ENCODE results near the gene ADGRB3.
A peak's percentile ranks its signal among the peaks of the same experiment; 100 is the strongest.
"Not testable (repeated sequence)": the region's sequence is repeated elsewhere in the genome, so short reads cannot be mapped to it uniquely, and the experiment has no call there.

The ADGRB3 gene

GRCh38 chr6:69063401-69063800 is 428.3 kb downstream of the ADGRB3 start:
- no peak for FAIRE-seq

DNA sequence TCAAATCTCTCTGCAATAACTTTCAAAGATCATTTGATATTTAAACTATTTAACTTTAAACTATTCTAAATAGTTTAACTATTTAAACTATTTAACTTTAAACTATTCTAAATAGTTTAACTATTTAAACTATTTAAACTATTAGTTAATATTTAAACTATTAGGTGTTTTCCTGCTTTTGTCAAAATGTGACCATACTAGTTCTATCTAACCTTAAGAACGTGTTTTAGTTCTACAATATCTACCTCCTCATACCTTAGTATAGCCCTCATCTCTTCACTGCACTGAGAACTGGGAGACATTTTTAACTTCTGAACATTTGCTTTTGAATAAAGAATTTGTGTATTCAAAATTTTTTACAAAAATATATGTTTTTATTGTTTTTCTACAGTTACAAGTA is 429.1 kb downstream of the ADGRB3 start:
- peak; percentile 33 for FAIRE-seq

DNA sequence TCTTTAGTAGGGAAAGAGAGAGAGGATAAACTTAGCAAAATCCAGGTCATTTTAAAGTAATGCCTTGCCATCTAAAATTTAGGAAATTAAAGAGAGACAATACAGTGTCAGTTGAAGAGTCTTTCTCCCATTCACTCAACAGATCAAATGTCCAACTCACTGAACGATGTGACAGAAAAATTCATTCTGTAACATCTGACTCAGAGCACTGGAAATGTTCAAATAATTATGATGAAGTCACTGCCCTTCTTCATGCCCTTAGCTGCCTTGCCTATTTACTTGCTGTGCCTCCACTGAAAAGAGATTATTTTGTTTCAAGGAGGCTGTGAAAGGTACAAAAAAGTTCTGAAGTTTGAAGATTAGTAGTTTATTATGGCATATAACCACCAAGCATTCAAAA is 434.8 kb downstream of the ADGRB3 start:
- FAIRE-seq = no peak

DNA sequence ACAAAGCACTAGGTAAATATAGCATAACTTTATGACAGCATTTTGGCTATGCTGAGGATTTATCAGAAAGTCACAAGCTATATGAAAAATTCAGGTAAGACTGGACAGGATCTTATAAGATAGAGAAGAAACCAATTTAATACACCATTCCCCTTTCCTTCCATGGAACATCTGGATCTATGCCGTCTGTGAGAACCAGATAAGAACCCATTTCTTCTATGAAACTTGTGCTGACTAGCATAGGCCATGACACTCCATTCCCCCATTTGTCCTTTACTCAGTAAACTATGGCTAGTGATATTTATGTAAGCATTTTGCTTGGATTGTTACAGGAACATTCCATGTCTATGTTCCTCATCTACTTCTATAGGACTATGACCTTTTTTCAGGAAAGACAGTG is 437.7 kb downstream of the ADGRB3 start:
- FAIRE-seq = no peak

DNA sequence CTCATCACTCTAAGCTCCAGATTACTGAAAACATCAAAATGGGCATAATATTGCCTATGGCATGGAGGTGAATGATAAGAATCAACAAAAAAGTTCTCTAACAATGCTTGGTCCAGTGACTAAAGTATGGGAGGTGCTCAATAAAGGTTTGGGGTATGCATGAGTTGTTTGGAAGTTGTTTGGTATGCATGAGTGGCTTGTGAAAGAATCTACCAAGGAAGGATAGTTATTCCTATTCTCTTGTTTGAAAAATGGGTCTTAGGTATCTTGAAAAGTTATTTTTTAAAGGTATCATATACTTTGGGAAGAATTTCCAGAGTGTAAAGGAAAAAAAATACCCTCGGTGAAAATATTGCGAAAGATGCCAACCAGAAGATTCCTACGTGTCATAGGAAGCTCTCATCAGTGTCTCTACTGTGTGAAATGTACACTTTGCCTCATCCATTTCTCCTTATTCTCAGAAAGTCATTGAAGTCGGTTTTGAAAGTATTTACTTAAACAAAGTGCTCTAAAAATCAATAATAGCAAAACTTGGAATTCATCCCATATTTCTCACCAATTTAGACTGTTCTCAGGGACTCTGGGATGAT is 449.8 kb downstream of the ADGRB3 start:
- no peak for FAIRE-seq

GRCh38 chr6:69086689-69087088 is 451.6 kb downstream of the ADGRB3 start:
- FAIRE-seq = no peak

- FAIRE-seq = no peak
These were observed 454.5 kb downstream of the ADGRB3 start for GRCh38 chr6:69089539-69089938.

DNA sequence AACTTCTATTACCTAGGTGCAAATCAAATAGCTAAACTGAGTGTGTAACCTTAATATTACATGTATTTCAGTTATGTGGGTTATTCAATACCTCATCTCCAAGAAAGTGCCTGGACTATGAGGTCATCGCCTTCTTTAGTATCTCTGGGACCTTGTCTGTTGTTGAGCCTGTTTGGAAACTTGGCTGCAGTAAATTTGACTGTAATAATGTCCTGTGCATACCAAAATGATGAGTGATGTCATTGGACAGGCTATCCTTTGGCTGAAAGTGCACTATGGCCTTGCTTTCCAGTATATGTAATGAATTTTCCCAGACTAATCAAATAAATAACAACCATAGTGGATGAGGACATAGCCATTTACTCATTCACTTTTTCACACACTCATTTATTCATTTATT is 455.1 kb downstream of the ADGRB3 start:
- FAIRE-seq = no peak

DNA sequence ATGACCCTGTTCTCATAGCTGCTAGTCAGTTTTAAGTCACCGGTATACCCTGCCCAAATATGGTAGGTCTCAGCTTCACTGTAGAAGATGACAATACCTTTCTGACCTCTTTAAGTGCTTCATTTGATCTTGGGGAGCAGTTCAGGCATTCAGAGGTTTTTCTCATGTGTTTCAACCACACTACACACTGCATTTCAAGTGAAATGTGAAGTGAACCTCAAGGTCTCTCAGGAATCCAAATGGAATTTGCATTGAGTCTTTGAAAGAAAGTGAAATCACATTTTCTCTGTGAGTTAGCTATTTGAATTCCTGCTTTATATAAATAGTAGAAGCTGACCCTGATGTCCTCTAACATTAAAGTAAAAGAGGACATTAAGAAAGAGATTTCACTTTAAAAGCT is 461.6 kb downstream of the ADGRB3 start:
- no peak for FAIRE-seq

- FAIRE-seq = no peak
These were observed 462.9 kb downstream of the ADGRB3 start for GRCh38 chr6:69097948-69098347.

- FAIRE-seq = no peak
These were observed 463.8 kb downstream of the ADGRB3 start for GRCh38 chr6:69098910-69099309.

DNA sequence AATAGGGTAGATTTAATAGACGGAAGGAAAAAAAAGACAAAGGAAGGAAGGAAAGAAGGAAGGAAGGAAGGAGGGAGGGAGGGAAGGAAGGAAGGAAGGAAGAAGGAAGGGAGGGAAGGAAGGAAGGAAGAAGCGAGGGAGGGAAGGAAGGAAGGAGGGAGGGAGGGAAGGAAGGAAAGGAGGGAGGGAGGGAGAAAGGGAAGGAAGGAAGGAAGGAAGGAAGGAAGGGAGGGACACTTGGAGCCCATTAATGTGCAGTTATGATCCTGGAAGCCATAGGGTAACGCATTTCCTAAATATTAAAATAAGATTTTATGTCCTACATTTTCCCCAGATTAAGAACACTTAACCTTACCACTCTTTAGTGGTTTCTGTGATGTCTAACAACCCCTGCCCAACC is 465.7 kb downstream of the ADGRB3 start:
- no peak for FAIRE-seq

GRCh38 chr6:69102416-69102815 is 467.3 kb downstream of the ADGRB3 start:
- FAIRE-seq = no peak

GRCh38 chr6:69105288-69105687 is 470.2 kb downstream of the ADGRB3 start:
- FAIRE-seq = no peak

DNA sequence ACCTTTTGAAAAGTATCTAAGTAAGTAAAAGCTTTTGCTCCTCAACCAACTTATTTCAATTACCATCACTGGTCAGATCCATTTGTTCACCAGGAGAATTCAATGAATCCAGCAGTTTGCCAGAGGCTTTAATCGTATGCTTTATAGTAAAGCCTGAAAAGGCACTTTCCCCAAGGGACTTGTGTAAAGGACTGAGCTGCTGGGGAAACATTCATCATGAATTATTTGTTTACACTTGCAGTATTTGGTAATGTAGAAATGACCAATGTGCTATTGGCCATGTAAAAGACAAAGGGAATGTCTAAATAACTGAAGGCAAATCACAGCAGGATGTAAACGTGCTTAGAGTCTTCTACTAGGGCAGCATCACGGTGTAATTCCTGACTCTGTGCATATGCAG is 471.4 kb downstream of the ADGRB3 start:
- no peak for FAIRE-seq

GRCh38 chr6:69111301-69111700 is 476.2 kb downstream of the ADGRB3 start:
- no peak for FAIRE-seq

GRCh38 chr6:69116658-69117057 is 481.6 kb downstream of the ADGRB3 start:
- FAIRE-seq = no peak

GRCh38 chr6:69121461-69122406 is 486.7 kb downstream of the ADGRB3 start:
- FAIRE-seq = not testable (repeated sequence)

DNA sequence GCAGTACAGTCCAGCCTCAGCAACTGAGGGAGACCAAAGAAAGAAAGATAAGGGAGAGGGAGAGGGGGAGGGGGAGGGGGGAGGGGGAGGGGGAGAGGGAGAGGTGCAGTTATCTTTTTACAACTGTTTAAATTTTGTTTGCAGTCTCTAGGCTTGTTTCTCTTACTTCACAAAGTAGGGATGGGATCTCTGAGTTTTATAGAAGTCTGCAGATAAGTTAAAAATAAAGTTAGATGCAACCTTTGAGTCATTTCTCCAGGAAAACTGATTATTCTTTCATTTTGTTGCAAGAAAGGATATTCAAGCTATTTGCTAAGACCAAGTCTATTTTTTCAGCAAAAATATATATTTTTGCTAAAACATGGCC is 487.3 kb downstream of the ADGRB3 start:
- no peak for FAIRE-seq

GRCh38 chr6:69128411-69128810 is 493.3 kb downstream of the ADGRB3 start:
- FAIRE-seq = no peak

DNA sequence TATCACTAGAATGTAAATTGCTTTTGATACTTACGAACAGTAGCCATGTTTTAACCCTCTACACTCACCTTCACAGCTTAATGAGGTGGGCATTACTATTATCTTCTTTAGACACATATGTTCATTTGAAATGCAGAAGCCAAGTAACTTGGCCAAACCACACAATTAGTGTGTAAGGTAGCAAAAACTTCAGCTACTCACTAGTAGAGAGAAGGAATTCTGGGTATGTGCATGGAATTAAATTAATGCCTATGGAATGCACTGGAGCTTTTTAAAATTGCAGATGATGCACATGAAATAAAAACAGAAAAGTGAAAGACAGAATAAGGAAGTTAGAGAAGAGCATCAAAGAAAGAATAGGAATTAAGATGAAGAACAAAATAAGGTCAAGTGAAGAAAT is 494.0 kb downstream of the ADGRB3 start:
- FAIRE-seq = no peak

DNA sequence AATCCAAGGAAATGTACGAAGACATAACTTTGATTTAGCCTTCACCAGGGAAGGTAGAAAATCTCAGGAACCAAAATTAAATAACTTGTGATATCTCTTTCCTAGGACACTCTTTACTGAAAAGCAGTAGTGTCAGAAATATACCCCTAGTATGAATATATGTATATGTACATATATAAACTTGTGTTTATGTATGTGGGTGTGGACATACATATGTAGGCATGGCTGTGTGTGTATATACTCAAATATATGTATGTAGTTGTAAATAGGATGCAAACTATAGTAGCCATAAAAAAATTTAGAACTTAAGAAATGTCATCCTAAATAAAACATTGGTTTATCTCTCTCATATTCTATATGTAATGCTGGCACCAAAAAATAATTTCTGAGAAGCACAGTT is 500.8 kb downstream of the ADGRB3 start:
- FAIRE-seq = no peak

- no peak for FAIRE-seq
These were observed 503.1 kb downstream of the ADGRB3 start for GRCh38 chr6:69138148-69138547.

DNA sequence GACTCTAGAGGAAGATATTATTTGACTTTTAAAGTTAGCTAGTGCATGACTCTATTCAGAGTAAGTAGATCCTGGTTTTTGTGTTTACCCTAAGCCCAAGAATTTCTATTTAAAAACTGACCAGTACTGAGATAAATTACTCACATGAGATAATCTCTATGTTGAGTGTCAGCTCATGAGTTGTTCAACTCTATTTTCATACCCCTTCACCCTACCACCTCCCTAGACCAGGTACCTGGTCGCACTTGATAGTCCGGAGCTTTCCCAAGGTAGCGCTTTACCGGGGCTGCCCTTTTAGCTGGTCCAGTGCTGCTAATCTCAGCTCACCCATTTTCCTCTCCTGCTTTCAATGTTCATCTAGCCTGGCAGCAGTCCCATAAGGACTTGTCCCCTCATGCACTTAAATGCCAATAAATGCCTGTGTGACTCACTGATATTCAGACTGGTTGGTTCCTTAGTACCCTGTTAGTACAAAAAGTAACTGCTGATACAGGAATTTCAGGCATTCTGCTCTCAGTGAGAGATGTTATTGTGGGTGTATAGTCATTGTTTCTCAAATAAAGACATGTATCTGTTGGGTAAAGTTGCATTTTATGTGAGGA is 503.9 kb downstream of the ADGRB3 start:
- no peak for FAIRE-seq
